NCI-H2196 treated with DMSO at 0.1 percent for 48 hours (cell line): Measurements from ENCODE around the gene UBA52.

Experiments
- DNase-seq: peaks from one replicate; lab custom pipeline; 2025; ENCODE audit not compliant: unreplicated experiment; lab: John Stamatoyannopoulos, UW

UBA52 gene

GRCh38 chr19:18551631-18552030, 20.0 kb upstream of the UBA52 start:
- no peak for DNase-seq

DNA sequence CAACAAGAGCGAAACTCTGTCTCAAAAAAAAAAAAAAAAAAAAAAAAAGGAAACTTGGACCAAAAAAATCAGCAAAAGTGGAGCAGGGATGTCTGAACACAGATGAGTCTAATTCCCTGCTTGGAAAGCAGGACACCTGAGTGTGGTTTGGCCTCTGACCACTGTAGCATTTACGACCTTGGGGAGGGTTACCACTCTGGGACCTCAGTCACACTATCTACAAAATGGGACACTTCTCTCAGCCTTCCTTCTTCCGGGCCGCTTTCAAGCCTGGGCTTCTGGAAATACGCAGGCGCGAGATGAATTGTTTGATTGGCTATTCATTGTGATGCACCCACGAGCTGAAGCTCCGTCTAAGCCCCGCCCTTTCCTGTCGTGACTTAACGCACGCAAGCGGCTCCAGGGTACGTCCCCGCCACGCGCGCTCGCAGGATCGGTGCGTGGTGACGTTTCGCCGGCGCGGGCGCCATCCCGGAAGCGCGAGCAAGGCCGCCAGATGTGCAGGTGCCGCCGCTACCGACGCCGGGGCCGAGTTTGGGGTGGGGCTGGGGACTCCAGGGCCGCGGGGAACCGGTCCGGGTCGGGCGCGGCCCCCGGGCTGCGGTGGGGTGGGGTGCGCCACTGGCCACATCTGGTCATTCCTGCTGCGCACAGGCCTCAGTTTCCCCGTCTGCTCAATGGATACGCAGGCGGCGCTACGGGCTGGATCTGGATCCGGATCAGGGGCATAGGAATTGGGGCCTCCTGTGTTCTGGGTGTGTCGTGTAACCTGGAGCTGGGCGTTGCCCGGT, 14.1 kb upstream of the UBA52 start, which contains the start of gene KXD1:
Gene KXD1 (plus strand): TSS at position 460 of the 791 bp plus-strand sequence. CDS start 4,187 bp downstream, outside the sequence.
- peak; percentile 95 for DNase-seq

- no peak for DNase-seq
These were observed 13.5 kb upstream of the UBA52 start for GRCh38 chr19:18558202-18558555.

GRCh38 chr19:18558604-18559003, 13.1 kb upstream of the UBA52 start:
- no peak for DNase-seq

- DNase-seq, result no peak
These were observed 12.0 kb upstream of the UBA52 start for GRCh38 chr19:18559685-18560084.

DNA sequence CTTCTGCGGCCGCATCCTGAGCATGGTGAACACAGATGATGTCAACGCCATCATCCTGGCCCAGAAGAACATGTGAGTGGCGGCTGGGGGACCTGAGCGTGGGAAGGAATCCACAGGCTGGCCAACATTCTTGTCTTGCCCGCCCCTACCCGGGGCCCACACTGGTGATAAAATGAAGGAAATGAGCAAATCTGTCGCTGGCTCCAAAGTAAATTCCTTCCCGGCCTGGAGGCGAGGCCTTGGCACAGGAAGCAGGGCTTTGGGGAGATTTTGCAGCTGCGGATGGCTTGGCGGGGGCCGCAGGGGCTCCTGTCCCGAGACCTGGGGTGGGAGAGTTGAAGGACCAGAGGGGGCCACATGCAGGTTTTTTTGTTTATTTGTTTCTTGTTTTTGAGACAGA, 9.6 kb upstream of the UBA52 start:
- no peak for DNase-seq

GRCh38 chr19:18566953-18567352, 4.7 kb upstream of the UBA52 start:
- DNase-seq, result no peak

DNA sequence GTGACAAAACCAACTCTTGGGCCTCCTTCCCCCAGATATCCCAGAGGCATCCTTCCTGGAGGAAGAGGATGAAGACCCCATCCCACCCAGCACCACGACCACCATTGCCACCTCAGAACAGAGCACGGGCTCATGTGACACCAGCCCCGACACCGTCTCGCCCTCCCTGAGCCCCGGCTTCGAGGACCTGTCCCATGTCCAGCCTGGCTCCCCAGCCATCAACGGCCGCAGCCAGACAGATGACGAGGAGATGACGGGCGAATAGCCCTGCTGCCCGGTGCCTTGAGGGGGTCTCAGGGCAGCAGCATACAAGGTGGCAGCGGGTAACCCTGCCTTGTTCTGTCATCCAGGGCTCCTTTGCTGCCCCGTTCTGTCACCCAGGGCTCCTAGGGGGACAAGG, 3.3 kb upstream of the UBA52 start:
- DNase-seq, result no peak

DNA sequence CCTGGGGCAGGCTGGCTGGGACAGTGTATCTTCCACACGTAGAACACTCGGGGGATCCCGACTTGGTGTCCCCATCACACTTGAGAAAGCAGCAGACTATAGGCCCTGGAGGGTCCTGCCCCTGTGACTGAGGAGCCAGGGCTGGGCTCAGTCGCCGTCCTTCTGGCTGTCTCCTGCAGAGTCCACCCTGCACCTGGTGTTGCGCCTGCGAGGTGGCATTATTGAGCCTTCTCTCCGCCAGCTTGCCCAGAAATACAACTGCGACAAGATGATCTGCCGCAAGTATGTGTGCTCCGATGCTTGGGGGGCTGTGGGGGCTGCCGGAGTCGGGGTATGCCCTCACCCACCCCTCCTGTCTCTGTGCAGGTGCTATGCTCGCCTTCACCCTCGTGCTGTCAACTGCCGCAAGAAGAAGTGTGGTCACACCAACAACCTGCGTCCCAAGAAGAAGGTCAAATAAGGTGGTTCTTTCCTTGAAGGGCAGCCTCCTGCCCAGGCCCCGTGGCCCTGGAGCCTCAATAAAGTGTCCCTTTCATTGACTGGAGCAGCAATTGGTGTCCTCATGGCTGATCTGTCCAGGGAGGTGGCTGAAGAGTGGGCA, 3.1 kb downstream of the UBA52 start:
- DNase-seq, result no peak

- no peak for DNase-seq
These were observed 4.7 kb downstream of the UBA52 start for GRCh38 chr19:18576383-18576782.

GRCh38 chr19:18577365-18577914, 5.8 kb downstream of the UBA52 start:
- DNase-seq, result no peak

- no peak for DNase-seq
These were observed 8.7 kb downstream of the UBA52 start for GRCh38 chr19:18580311-18580710.

GRCh38 chr19:18586306-18586705, 14.6 kb downstream of the UBA52 start:
- DNase-seq, result no peak

DNA sequence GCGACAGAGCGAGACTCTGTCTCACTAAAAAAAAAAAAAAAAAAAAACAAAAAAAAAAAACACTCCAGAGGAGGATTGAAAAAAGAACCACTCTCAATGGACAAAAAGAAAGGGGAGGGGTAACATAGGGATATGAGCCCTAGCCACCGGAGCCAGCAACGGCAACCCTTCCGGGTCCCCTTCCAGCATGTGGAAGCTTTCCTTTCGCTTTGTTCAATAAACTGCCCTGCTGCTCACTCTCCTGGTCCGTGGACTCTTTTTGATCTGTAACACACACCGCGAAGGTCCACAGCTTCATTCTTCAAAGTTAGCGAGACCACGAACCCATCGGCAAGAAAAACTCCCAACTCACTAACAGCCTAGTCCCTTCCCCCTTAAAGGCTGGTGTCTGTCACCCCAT, 15.9 kb downstream of the UBA52 start:
- DNase-seq, result no peak

GRCh38 chr19:18587962-18588610, 16.4 kb downstream of the UBA52 start:
- DNase-seq, result no peak

DNA sequence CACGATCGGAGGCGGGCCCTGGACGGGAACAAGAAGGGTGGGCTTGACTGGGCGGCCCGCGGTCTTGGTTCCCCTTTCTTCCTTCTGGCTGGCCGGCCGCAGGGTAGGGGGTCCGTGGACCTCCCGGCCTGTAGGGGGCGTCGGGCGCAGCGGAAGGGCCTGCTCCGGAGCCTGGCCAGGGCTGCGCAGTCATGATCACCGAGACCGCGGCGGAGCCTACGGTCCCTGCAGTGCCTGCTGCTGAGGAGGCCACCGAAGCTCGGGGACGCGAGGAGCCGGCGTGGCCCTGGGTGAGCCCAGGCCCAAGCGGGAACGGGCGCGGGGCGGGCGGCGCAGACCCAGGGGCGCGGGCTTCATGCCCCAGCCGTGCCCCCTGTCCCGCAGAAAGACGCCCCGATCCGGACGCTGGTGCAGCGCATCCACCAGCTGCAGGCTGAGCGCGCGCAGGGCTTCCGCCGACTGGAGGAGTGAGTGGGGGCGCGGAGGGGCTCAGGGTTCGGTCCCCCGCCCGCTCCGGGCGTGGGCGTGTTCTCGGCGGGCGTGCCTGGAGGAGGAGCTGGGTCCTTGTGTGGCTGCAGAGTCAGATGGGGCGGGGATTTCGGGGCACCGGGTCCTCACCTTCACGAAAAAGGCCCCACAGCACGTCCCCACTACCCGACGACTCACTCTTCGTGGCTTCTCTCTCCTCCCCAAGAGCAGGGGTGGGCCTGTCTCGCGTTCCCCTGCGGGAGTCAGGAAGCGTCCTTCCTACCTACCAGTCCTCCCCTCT, 17.1 kb downstream of the UBA52 start, which contains the start of gene REX1BD:
Gene REX1BD (plus strand): TSS at position 188 of the 769 bp plus-strand sequence. CDS start 4 bp downstream, at position 192.
- peak; percentile 51 for DNase-seq

DNA sequence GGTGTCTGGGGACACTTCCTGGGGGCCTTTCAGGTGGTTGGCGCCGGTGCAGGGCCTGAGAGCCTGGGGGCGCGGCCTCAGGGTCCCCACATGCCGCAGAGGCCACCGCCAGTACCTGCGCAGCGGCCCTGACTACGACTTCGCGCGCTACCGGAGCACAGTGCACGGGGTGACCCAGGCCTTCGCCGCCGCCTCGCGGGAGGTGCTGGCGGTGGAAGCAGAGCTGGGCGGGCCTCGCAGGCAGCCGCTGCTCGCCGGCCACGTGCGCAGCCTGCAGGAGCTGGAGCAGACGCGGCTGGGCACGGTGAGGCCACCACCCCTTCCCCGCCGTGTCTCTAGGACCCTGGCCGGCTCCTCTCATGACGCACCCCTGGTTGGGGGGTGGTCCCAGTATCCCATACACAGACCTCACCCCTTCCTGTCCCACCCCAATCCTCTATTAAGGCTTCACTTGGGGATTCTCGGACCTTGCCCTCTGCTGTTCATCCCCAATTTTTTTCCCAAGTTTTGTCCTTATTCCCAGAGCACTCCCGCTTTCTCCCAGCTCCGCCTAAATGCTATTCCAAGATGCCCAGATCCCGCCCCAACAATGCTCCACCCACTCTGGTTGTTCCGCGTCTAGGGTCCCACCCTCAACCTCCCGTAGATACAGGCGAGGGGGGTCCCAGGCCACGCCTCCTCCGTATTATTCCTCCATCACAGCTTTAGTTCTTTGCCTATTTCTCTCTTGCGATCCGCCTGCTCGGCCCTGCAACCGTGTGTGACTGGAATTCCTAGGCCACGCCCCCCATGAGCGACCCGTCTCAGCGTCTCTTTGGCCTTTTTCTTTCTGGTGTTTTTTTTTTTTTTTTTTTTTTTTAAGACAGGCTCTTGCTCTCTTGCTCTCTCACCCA, 18.0 kb downstream of the UBA52 start:
- DNase-seq, result peak; percentile 80

DNA sequence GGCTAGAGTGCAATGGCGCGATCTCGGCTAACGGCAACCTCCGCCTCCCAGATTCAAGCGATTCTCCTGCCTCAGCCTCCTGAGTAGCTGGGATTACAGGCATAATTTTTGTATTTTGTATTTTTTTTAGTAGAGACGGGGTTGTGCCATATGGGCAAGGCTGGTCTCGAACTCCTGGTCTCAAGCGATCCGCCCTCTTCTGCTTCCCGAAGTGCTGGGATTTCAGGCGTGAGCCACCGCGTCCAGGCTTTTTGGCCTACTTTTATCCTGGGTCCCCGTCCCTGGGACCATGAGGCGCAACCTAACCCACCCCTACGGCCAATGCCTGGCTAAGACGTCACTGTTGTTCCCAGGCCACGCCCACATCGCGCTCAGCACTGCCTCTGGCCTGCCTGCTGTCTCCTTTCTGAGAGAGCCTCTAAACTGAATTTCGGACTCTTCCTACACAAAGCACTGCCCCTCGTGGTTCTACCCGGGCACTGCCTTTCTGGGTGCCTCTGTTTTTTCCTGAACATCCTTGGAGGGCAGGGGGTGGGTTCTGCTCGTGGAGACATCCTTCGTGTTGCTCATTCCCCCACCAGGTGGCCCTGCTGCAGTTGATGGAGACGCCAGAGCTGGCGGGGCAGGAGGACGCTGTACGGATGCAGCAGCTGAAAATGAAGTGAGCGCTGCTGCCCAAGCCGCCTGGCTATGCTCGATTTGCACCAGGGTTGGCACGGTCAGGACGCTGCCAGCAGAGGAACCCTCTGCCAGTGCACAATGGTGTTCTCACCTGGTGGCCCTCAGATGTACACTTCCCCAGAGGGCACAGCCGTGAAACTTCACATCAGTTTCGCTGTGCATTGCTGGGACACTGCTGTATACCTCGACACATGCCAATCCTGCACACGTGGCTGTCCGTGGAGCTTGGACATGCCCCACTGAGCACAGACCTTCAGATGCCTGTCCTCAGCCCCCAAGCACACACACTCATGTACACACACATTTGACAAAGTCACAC, 18.9 kb downstream of the UBA52 start:
- DNase-seq, result peak; percentile 96
